HCT116 (cell line): Measurements from ENCODE around the gene ADGRE1. TPM values are rescaled to one million over a fixed set of nuclear protein-coding genes. Genes with fewer than 3 reads are reported as not detected.

ENCODE experiments used
- ATAC-seq: fragments of 200-7000 bp; cut with Tn5 transposase; 2 replicates; pipeline ENCODE4 v1.9.1; 2020; ENCODE audit warnings: mild to moderate bottlenecking, moderate library complexity
- BruUV-seq: library from RNA; stranded (reverse); fragments of 400-500 nt; replicated peaks from 2 replicates; lab custom pipeline; 2021; lab: Mats Ljungman, UMichigan
- CTCF ChIA-PET: fragments of 300-600 bp; sonication (Branson Sonifier 250); formaldehyde crosslinking; loops from one replicate; lab custom pipeline; 2021; ENCODE audit warnings: antibody characterized with exemption; lab: Charles Lee
- POLR2A ChIA-PET: fragments of 300-600, 350-600 bp; sonication (Branson Sonifier 250); formaldehyde crosslinking; loops from one replicate; lab custom pipeline; 2021; ENCODE audit warnings: antibody characterized with exemption; lab: Charles Lee
- RAD21 ChIA-PET, 2 experiments: fragments of 300-600 bp; sonication (Branson Sonifier 250); formaldehyde crosslinking; loops; one replicate each; lab custom pipeline; 2023; ENCODE audit warnings: low total read pairs in 2 of 2; ENCODE audit not compliant: uncharacterized antibody in 2 of 2, unreplicated experiment in 2 of 2, low non-redundant PET in 1 of 2; lab: Charles Lee
- DNase-seq: peaks from one replicate; pipeline ENCODE4 v3.0.0-alpha.2; 2010; ENCODE audit warnings: low read depth, low spot score
- H2AFZ ChIP-seq: fragments of 200-600 bp; shearing (Covaris generic), sonication (generic); 2 replicates; pipeline ENCODE4 v1.6.1; 2017; ENCODE audit warnings: low read depth, mixed run types, mixed read lengths, antibody characterized with exemption, low read length; ENCODE audit not compliant: poor library complexity, severe bottlenecking
- H3K27ac ChIP-seq: 2 replicates; pipeline ENCODE4 v1.5.1; 2012; ENCODE audit warnings: low read depth, low read length
- H3K27me3 ChIP-seq: fragments of 200-600 bp; sonication (generic); 2 replicates; pipeline ENCODE4 v1.6.1; 2016; ENCODE audit warnings: mixed run types, low read length, mixed read lengths; ENCODE audit not compliant: insufficient read depth
- H3K36me3 ChIP-seq, 2 experiments: fragments of 200-500 bp in 1 of 2; fragments of 200-600 bp in 1 of 2; sonication (Bioruptor generic) in 1 of 2; sonication (generic) in 1 of 2; 2 replicates each; pipeline versions ENCODE4 v1.5.1 to v1.6.1; 2014 to 2016; ENCODE audit warnings: low read length in 2 of 2, inconsistent platforms in 1 of 2, mixed read lengths in 1 of 2, mixed run types in 1 of 2; ENCODE audit not compliant: insufficient read depth in 2 of 2, control insufficient read depth in 1 of 2
- H3K4me1 ChIP-seq, 2 experiments: fragments of 200-600 bp in 1 of 2; sonication (generic) in 1 of 2; 2 replicates each; pipeline versions ENCODE4 v1.5.1 to v1.6.1; 2012 to 2017; ENCODE audit warnings: low read length in 2 of 2, inconsistent platforms in 1 of 2, mild to moderate bottlenecking in 1 of 2, mixed read lengths in 1 of 2, mixed run types in 1 of 2, moderate library complexity in 1 of 2; ENCODE audit not compliant: insufficient read depth in 2 of 2, control insufficient read depth in 1 of 2
- H3K4me2 ChIP-seq: fragments of 200-600 bp; sonication (generic); 2 replicates; pipeline ENCODE4 v1.6.1; 2017; ENCODE audit warnings: mixed run types, low read length, mixed read lengths
- H3K4me3 ChIP-seq, 2 experiments: fragments of 200-600 bp in 1 of 2; sonication (generic) in 1 of 2; replicated peaks in 1 of 2; 2 replicates each; pipeline ENCODE4 v1.5.1; 2011 to 2016; ENCODE audit warnings: low read length in 2 of 2, control low read depth in 1 of 2, low read depth in 1 of 2, mild to moderate bottlenecking in 1 of 2, mixed read lengths in 1 of 2, mixed run types in 1 of 2
- H3K79me2 ChIP-seq: fragments of 200-600 bp; sonication (generic); 2 replicates; pipeline ENCODE4 v1.6.1; 2017; ENCODE audit warnings: mild to moderate bottlenecking, mixed run types, low read length, moderate library complexity, mixed read lengths; ENCODE audit not compliant: insufficient read depth
- H3K9ac ChIP-seq: fragments of 200-600 bp; sonication (generic); 2 replicates; pipeline ENCODE4 v1.6.1; 2016; ENCODE audit warnings: low read length, mixed read lengths
- H3K9me2 ChIP-seq: fragments of 200-600 bp; sonication (generic), shearing (Covaris generic); 2 replicates; pipeline ENCODE4 v1.6.1; 2017; ENCODE audit warnings: mixed run types, mild to moderate bottlenecking, moderate library complexity; ENCODE audit not compliant: insufficient read depth
- H3K9me3 ChIP-seq, 2 experiments: fragments of 200-500 bp in 1 of 2; fragments of 200-600 bp in 1 of 2; sonication (Bioruptor generic) in 1 of 2; sonication (generic) in 1 of 2; 2 replicates each; pipeline ENCODE4 v1.6.1; 2014 to 2017; ENCODE audit warnings: low read length in 2 of 2, mixed read lengths in 2 of 2, inconsistent platforms in 1 of 2, low read depth in 1 of 2, mild to moderate bottlenecking in 1 of 2, mixed run types in 1 of 2, moderate library complexity in 1 of 2; ENCODE audit not compliant: control insufficient read depth in 1 of 2, insufficient read depth in 1 of 2
- H4K20me1 ChIP-seq: fragments of 200-600 bp; sonication (generic), shearing (Covaris generic); 2 replicates; pipeline ENCODE4 v1.6.1; 2017; ENCODE audit warnings: mixed run types, mild to moderate bottlenecking, moderate library complexity; ENCODE audit not compliant: insufficient read depth
- CBX3 ChIP-seq: IDR thresholded peaks from 2 replicates; pipeline ENCODE4 v1.6.1; 2012; ENCODE audit warnings: low read depth
- CEBPB ChIP-seq: IDR thresholded peaks from 2 replicates; pipeline ENCODE4 v1.6.1; 2012; ENCODE audit warnings: low read depth
- EGR1 ChIP-seq: IDR thresholded peaks from 2 replicates; pipeline ENCODE4 v1.6.1; 2012; ENCODE audit warnings: low read depth
- ELF1 ChIP-seq: IDR thresholded peaks from 2 replicates; pipeline ENCODE4 v1.6.1; 2012; ENCODE audit warnings: low read depth, borderline replicate concordance
- EZH2phosphoT487 ChIP-seq: fragments of 200-600 bp; IDR thresholded peaks from 2 replicates; pipeline ENCODE4 v1.6.1; 2018; ENCODE audit warnings: antibody characterized with exemption, borderline replicate concordance
- JUND ChIP-seq: IDR thresholded peaks from 2 replicates; pipeline ENCODE4 v1.6.1; 2012
- POLR2A ChIP-seq: IDR thresholded peaks from 2 replicates; pipeline ENCODE4 v1.7.0; 2011; ENCODE audit warnings: borderline replicate concordance; ENCODE audit not compliant: insufficient read depth, insufficient read length; ENCODE audit errors: extremely low read depth
- POLR2AphosphoS5 ChIP-seq: IDR thresholded peaks from 2 replicates; pipeline ENCODE4 v1.6.1; 2011; ENCODE audit warnings: mild to moderate bottlenecking, low read depth, low read length, moderate library complexity
- RAD21 ChIP-seq: IDR thresholded peaks from 2 replicates; pipeline ENCODE4 v1.6.1; 2012; ENCODE audit warnings: low read depth, mild to moderate bottlenecking
- SIN3A ChIP-seq: IDR thresholded peaks from 2 replicates; pipeline ENCODE4 v1.6.1; 2012; ENCODE audit warnings: low read depth
- SP1 ChIP-seq: IDR thresholded peaks from 2 replicates; pipeline ENCODE4 v1.6.1; 2012; ENCODE audit warnings: low read depth
- SRF ChIP-seq: IDR thresholded peaks from 2 replicates; pipeline ENCODE4 v1.6.1; 2012; ENCODE audit warnings: low read depth
- TCF7L2 ChIP-seq: IDR thresholded peaks from 2 replicates; pipeline ENCODE4 v1.7.0; 2011; ENCODE audit warnings: borderline replicate concordance, inconsistent platforms; ENCODE audit not compliant: insufficient read depth, insufficient read length; ENCODE audit errors: extremely low read depth
- YY1 ChIP-seq: IDR thresholded peaks from 2 replicates; pipeline ENCODE4 v1.6.1; 2011; ENCODE audit warnings: low read length, low read depth, moderate library complexity, mild to moderate bottlenecking; ENCODE audit not compliant: insufficient replicate concordance; ENCODE audit errors: extremely low read depth
- ZNF274 ChIP-seq: fragments of 200-500 bp; sonication (Bioruptor generic); IDR thresholded peaks from 2 replicates; pipeline ENCODE4 v1.6.1; 2014; ENCODE audit warnings: mild to moderate bottlenecking, low read depth, low read length, inconsistent platforms
- intact Hi-C: fragments of 100-400 bp; cut with micrococcal nuclease; formaldehyde crosslinking; loops from 2 replicates; pipeline ENCODE4 v1.10.0; 2022
- total RNA-seq: library from RNA; stranded (reverse); gene quantifications from one replicate; pipeline ENCODE4 v1.2.1, GENCODE V29; 2021; ENCODE audit not compliant: unreplicated experiment
- TF ChIP-seq, protein P1 (sequence below), 3 experiments: fragments of 200-600 bp in 1 of 3; sonication (generic) in 1 of 3; IDR thresholded peaks in 2 of 3; conservative IDR thresholded peaks in 1 of 3; 2 replicates each; pipeline ENCODE4 v1.5.1; 2012 to 2017; ENCODE audit warnings: low read depth in 2 of 3, low read length in 2 of 3, antibody characterized with exemption in 1 of 3, borderline replicate concordance in 1 of 3, control low read depth in 1 of 3, mild to moderate bottlenecking in 1 of 3, mixed read lengths in 1 of 3, mixed run types in 1 of 3, moderate library complexity in 1 of 3; ENCODE audit not compliant: insufficient read depth in 1 of 3
- TF ChIP-seq, protein P2 (sequence below): IDR thresholded peaks from 2 replicates; pipeline ENCODE4 v1.6.1; 2012

The ADGRE1 gene
- total RNA-seq, 1 experiment from 2014 or later: not detected

DNA sequence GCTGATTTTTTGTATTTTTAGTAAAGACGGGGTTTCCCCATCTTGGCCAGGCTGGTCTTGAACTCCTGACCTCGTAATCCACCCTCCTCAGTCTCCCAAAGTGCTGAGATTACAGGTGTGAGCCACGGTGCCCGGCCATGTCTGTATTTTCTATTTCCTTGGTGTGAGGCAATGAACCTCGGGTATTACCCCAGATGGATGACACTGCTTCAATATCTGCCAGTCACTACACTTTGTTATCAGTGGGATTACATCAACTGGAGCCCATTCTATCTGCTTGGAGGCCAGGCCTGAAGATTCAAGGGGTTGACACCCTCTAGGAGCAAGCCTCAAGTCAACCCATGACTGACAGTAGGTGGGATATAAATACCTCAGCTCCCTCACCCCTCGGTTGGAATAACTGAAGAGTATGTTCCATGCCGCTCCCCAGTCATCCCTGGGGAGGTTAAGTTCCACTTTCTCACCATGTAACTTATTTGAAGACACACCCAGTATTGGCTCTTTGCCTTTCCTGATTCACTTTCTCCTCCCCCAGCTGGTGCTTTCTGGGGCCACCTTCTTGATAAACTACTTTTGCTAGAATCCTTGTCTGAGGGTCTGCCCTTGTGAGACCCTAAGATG lies 992 bp upstream of the ADGRE1 start:
- H3K27ac ChIP-seq: no peak overlapping the region
- no peak overlapping the region for H3K4me3 ChIP-seq
- no peak for ATAC-seq
- peaks cover 17% of the 10 kb centered on the region for H3K27me3 ChIP-seq
- intact Hi-C loops: no loop called here
- BruUV-seq: no TSS peak
- no peak overlapping the region for H2AFZ ChIP-seq
- no peak overlapping the region for H3K9ac ChIP-seq
- H3K79me2 ChIP-seq: no peaks in the 10 kb centered on the region
- CTCF ChIA-PET: no interaction called here
- no peak for DNase-seq
- no peak overlapping the region for H3K4me2 ChIP-seq
- no peaks in the 10 kb centered on the region for H3K36me3 ChIP-seq
- H3K9me3 ChIP-seq: no peaks in the 10 kb centered on the region
- H3K4me1 ChIP-seq: no peaks in the 10 kb centered on the region
- H3K9me2 ChIP-seq: no peaks in the 10 kb centered on the region
- POLR2A ChIA-PET: no interaction called here
- no peak for TF ChIP-seq TCF7L2
- TF ChIP-seq, protein P1, sequence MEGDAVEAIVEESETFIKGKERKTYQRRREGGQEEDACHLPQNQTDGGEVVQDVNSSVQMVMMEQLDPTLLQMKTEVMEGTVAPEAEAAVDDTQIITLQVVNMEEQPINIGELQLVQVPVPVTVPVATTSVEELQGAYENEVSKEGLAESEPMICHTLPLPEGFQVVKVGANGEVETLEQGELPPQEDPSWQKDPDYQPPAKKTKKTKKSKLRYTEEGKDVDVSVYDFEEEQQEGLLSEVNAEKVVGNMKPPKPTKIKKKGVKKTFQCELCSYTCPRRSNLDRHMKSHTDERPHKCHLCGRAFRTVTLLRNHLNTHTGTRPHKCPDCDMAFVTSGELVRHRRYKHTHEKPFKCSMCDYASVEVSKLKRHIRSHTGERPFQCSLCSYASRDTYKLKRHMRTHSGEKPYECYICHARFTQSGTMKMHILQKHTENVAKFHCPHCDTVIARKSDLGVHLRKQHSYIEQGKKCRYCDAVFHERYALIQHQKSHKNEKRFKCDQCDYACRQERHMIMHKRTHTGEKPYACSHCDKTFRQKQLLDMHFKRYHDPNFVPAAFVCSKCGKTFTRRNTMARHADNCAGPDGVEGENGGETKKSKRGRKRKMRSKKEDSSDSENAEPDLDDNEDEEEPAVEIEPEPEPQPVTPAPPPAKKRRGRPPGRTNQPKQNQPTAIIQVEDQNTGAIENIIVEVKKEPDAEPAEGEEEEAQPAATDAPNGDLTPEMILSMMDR (IDR thresholded peaks at IDR 0.05 in 2 of 3, conservative IDR thresholded peaks at IDR 0.05 in 1 of 3; ENCODE audit: borderline replicate concordance in 1 of 3, insufficient read depth in 1 of 3, low read depth in 2 of 3, low read length in 2 of 3): no peak
- RAD21 ChIA-PET: no interaction called here
- H4K20me1 ChIP-seq: no peaks in the 10 kb centered on the region

DNA sequence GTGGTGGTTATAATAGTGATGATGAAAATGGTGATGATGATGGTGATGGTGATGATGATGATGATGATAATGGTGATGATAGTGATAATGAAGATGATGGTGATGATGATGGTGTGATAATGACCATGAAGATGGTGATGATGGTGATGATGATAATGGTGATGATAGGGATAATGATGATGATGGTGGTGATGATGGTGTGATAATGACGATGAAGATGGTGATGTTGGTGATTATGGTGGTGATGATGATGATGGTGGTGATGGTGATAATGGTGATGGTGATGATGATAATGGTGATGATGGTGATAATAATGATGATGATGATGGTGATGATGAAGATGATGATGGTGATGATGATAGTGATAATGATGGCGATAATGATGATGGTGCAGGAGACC lies 1.6 kb downstream of the ADGRE1 start:
- no peaks in the 10 kb centered on the region for H3K36me3 ChIP-seq
- H2AFZ ChIP-seq: no peak overlapping the region
- no peaks in the 10 kb centered on the region for H3K4me1 ChIP-seq
- RAD21 ChIA-PET: no interaction called here
- no peak for ATAC-seq
- no peak for TF ChIP-seq SP1
- no peak for TF ChIP-seq CEBPB
- TF ChIP-seq ELF1: no peak
- TF ChIP-seq, protein P2, sequence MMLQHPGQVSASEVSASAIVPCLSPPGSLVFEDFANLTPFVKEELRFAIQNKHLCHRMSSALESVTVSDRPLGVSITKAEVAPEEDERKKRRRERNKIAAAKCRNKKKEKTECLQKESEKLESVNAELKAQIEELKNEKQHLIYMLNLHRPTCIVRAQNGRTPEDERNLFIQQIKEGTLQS: no peak
- no peak for TF ChIP-seq ZNF274
- no peak for TF ChIP-seq EGR1
- no peak for TF ChIP-seq CBX3
- TF ChIP-seq POLR2AphosphoS5: no peak
- TF ChIP-seq SIN3A: no peak
- TF ChIP-seq JUND: no peak
- TF ChIP-seq RAD21: no peak
- TF ChIP-seq POLR2A: no peak
- no peak for TF ChIP-seq SRF
- TF ChIP-seq EZH2phosphoT487: no peak
- no peak for TF ChIP-seq YY1
- H3K9me2 ChIP-seq: no peaks in the 10 kb centered on the region
- POLR2A ChIA-PET: no interaction called here
- no peaks in the 10 kb centered on the region for H3K9me3 ChIP-seq
- intact Hi-C loops: no loop called here
- CTCF ChIA-PET: no interaction called here
- H3K27me3 ChIP-seq: peaks cover 17% of the 10 kb centered on the region
- H3K4me2 ChIP-seq: no peak overlapping the region
- H4K20me1 ChIP-seq: no peaks in the 10 kb centered on the region
- no TSS peak for BruUV-seq
- H3K79me2 ChIP-seq: no peaks in the 10 kb centered on the region
- H3K27ac ChIP-seq: no peak overlapping the region
- no peak for DNase-seq
- no peak overlapping the region for H3K4me3 ChIP-seq
- no peak overlapping the region for H3K9ac ChIP-seq
